Activated CD4-positive, alpha-beta memory T cell treated with anti-CD3 and anti-CD28 coated beads for 36 hours (primary cell): ENCODE results near the gene RNPEPL1. TPM values are rescaled to one million over a fixed set of nuclear protein-coding genes. Genes with fewer than 3 reads are reported as not detected.

ENCODE experiments used
- CTCF ChIA-PET: fragments of 350-600 bp; sonication (Branson Sonifier 250); formaldehyde crosslinking; loops from one replicate; lab custom pipeline; 2021; ENCODE audit warnings: antibody characterized with exemption, inconsistent platforms; lab: Charles Lee
- POLR2A ChIA-PET: fragments of 350-600 bp; sonication (Branson Sonifier 250); formaldehyde crosslinking; loops from one replicate; lab custom pipeline; 2021; ENCODE audit warnings: antibody characterized with exemption; lab: Charles Lee
- DNase-seq: peaks from one replicate; pipeline ENCODE4 v3.0.0-alpha.2; 2020
- H3K27ac Mint-ChIP-seq: one replicate; pipeline ENCODE4 v1.8.0; 2021; ENCODE audit warnings: mixed read lengths
- H3K27me3 Mint-ChIP-seq: one replicate; pipeline ENCODE4 v1.8.0; 2021; ENCODE audit warnings: mixed read lengths
- H3K36me3 Mint-ChIP-seq: one replicate; pipeline ENCODE4 v1.8.0; 2021; ENCODE audit warnings: mixed read lengths
- H3K4me1 Mint-ChIP-seq: one replicate; pipeline ENCODE4 v1.8.0; 2021; ENCODE audit warnings: low read depth, mixed read lengths
- H3K4me3 Mint-ChIP-seq: one replicate; pipeline ENCODE4 v1.8.0; 2021; ENCODE audit warnings: mild to moderate bottlenecking, mixed read lengths
- H3K9me3 Mint-ChIP-seq: one replicate; pipeline ENCODE4 v1.8.0; 2021; ENCODE audit warnings: mixed read lengths
- intact Hi-C: fragments of 100-400 bp; cut with micrococcal nuclease; formaldehyde crosslinking; loops from one replicate; pipeline ENCODE4 v1.15.1; 2023
- total RNA-seq, 2 experiments: library from RNA; stranded (reverse); gene quantifications; one replicate each; pipeline ENCODE4 v1.2.3, GENCODE V29; 2021

RNPEPL1 gene
- total RNA-seq, 2 experiments from 2014 or later: 55.2 to 56.0 TPM

DNA sequence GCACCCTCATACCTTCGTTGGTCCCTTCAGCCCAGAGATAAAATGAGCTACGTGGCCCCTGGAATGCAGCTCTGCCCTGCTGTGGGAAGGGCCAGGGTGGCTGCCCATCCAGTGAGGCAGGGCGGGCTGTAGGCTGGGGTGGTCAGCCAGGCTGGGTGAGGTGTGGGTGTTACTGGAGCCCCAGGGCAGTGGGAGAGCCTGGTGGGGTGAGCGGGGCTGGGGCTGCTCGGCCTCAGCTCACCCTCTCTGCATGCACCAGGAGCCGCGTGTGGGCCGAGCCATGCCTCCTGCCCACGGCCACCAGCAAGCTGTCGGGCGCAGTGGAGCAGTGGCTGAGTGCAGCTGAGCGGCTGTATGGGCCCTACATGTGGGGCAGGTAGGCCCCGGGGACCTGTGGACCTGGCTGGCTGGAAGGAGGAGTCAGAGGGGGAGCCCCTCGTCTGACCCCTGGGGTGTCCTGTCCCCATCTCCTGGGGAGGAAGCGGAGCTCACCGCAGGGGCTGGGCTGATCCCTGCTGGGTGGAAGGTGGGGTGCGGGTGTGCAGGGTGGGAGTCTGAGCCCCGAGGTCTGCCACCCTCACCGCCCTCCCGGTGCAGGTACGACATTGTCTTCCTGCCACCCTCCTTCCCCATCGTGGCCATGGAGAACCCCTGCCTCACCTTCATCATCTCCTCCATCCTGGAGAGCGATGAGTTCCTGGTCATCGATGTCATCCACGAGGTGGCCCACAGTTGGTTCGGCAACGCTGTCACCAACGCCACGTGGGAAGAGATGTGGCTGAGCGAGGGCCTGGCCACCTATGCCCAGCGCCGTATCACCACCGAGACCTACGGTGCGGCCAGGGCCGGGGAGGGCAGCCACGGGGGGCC lies 5.5 kb downstream of the RNPEPL1 start:
- Mint-ChIP-seq H3K36me3 (peaks cover 2% of the 10 kb centered on the region), H3K9me3 (no peaks in the 10 kb centered on the region), H3K27me3 (no peaks in the 10 kb centered on the region), H3K4me1 (peaks cover 29% of the 10 kb centered on the region), H3K4me3 (no peak overlapping the region), H3K27ac (no peak overlapping the region)
- POLR2A ChIA-PET: interaction anchor here (0.8 to 1.2 kb wide), 2 partner anchors 11 to 13 kb away, joined by 3 read pairs; no protein-coding TSS in a partner anchor
- no peak for DNase-seq
- intact Hi-C loops: no loop called here
- CTCF ChIA-PET: no interaction called here

DNA sequence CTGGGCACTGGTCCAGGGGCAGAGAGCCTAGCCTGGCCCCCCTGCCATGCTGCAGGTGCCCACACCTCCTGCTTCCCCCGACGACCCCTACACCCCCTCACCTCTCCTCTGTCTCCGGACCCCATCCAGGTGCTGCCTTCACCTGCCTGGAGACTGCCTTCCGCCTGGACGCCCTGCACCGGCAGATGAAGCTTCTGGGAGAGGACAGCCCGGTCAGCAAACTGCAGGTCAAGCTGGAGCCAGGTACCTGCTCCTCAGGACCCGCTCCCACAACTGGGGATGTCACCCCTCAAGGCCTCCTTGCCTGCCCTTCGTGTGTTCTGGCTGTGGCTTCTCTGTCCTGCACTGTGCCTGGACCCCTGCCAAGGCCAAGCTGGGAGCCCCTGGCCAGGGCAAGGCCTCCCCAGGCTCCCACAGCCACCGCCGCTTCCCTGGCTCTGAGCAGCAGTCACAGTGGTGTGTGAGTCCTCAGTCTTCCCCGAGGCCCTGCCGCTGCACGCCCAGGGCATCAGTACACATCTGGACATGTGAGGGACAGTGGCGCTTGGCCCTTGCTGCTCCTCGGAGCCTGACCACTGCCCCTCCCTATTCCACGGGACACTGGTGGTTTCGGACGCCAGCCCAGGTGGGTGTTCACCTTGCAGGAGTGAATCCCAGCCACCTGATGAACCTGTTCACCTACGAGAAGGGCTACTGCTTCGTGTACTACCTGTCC lies 6.3 kb downstream of the RNPEPL1 start:
- CTCF ChIA-PET: no interaction called here
- no peak for DNase-seq
- Mint-ChIP-seq H3K4me3 (no peak overlapping the region), H3K36me3 (peaks cover 2% of the 10 kb centered on the region), H3K9me3 (no peaks in the 10 kb centered on the region), H3K27ac (no peak overlapping the region), H3K4me1 (peaks cover 34% of the 10 kb centered on the region), H3K27me3 (no peaks in the 10 kb centered on the region)
- POLR2A ChIA-PET: no interaction called here
- intact Hi-C loops: no loop called here

DNA sequence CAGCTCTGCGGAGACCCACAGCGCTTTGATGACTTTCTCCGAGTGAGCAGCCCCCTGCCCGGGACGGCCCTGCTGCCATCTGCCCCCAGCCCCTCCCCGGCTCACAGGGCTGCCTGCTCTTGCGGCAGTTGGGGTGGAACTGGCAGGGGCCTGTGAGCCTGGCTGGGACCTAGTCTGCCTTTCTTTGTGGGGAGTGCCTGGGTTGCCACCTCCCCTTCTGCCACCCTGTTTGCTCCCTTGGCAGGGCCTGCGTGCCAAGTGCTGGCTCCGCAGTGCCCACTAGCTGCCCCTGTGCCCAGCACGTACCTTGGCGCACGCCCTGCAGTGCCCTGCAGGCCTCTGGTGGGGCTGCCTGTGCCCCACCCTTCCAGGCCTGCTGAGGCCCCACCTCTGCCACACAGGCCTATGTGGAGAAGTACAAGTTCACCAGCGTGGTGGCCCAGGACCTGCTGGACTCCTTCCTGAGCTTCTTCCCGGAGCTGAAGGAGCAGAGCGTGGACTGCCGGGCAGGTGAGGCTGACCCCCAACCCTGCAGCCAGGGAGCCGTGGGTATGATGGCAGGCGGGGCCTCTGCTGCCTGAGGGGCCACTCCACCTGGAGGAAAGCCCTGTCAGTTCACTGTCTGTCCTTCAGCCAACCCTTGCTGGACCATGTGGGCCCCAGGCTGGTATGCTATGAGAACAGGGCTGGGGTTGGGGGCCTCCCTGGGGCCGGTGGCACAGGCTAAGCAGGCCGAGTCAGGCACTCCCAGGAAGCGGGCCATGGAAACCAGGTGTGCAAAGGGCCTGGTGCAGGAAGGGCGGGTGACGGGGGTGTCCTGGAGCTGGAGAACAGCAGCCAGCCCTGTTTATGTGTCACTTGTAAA lies 7.0 kb downstream of the RNPEPL1 start:
- Mint-ChIP-seq H3K9me3 (no peaks in the 10 kb centered on the region), H3K27me3 (no peaks in the 10 kb centered on the region), H3K36me3 (peaks cover 10% of the 10 kb centered on the region), H3K27ac (no peak overlapping the region), H3K4me1 (peaks cover 35% of the 10 kb centered on the region), H3K4me3 (no peak overlapping the region)
- intact Hi-C loops: no loop called here
- ChIA-PET CTCF (no interaction called here), POLR2A (no interaction called here)
- DNase-seq: no peak

DNA sequence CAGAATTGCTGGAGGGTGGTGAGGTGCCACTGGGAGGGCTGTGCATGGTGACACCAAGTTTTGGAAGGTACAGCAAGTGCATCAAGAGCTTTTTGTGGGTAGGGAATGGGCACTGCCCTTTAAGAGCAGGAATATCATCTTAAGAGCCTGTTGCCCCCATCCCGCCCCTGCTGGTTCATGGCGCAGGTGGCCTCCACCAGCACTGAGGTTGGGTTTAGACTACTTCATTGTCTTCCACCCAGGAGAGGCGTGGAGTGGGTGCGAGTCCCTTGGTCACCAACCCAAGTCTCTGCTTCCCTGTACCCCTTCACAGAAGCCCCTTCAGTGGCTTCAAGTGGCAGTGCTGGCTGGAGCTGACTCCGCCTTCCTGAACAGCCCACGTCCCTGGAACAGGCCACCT lies 7.8 kb downstream of the RNPEPL1 start:
- intact Hi-C loops: no loop called here
- H3K36me3 Mint-ChIP-seq: peaks cover 11% of the 10 kb centered on the region
- ChIA-PET CTCF (interaction anchor here (0.6 to 1.1 kb wide), 2 partner anchors 23 to 62 kb away, joined by 3 read pairs; no protein-coding TSS in a partner anchor), POLR2A (no interaction called here)
- no peak overlapping the region for H3K4me3 Mint-ChIP-seq
- no peaks in the 10 kb centered on the region for H3K9me3 Mint-ChIP-seq
- H3K27me3 Mint-ChIP-seq: no peaks in the 10 kb centered on the region
- DNase-seq: no peak
- H3K27ac Mint-ChIP-seq: no peak overlapping the region
- H3K4me1 Mint-ChIP-seq: peaks cover 31% of the 10 kb centered on the region

DNA sequence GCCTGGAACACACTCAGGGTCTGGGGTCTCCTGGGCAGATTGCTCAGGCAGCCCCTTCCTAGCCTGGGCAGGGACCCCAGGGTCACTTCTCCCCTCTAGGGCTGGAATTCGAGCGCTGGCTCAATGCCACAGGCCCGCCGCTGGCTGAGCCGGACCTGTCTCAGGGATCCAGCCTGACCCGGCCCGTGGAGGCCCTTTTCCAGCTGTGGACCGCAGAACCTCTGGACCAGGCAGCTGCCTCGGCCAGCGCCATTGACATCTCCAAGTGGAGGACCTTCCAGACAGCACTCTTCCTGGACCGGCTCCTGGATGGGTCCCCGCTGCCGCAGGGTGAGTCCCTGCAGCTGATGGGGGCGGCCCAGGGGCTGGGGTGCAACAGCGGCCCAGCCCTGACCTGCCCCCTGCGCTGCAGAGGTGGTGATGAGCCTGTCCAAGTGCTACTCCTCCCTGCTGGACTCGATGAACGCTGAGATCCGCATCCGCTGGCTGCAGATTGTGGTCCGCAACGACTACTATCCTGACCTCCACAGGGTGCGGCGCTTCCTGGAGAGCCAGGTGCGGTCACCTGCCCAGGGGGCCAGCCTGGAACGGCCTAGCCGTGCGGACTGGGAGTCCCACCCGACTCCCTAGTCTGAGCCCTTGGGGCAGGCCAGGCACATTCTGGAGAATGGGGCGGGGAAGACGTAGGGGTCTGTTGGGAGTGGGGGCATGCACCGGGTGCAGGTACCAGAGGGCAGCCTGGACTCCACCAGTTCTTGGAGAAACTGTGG lies 8.3 kb downstream of the RNPEPL1 start:
- intact Hi-C loops: no loop called here

DNA sequence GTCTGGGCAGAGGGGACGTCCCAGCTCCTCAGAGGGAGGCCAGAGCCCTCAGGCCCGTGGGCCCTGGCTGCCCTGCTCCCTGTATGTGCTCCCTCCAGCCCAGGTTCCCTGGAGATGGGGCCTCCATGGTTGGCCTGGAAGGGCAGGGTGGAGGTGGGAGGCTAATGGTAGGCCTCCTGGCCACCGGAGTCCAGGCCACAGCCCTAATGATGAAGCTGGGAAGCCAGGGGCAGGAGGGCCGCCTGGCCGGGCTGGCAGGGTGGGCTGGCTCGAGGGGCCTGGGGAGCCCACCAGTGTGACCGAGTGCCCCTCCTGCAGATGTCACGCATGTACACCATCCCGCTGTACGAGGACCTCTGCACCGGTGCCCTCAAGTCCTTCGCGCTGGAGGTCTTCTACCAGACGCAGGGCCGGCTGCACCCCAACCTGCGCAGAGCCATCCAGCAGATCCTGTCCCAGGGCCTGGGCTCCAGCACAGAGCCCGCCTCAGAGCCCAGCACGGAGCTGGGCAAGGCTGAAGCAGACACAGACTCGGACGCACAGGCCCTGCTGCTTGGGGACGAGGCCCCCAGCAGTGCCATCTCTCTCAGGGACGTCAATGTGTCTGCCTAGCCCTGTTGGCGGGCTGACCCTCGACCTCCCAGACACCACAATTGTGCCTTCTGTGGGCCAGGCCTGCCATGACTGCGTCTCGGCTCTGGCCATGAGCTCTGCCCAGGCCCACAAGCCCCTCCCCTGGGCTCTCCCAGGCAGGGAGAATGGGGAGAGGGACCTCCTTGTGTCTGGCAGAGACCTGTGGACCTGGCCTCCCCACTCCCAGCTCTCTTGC lies 9.2 kb downstream of the RNPEPL1 start:
- ChIA-PET CTCF (interaction anchor here (3.4 kb wide), 1 partner anchor 11 kb away, joined by 58 read pairs; no protein-coding TSS in a partner anchor), POLR2A (interaction anchor here (1.3 kb wide), 1 partner anchor 9 kb away, joined by 5 read pairs; the partner anchor contains the start of gene CAPN10)
- DNase-seq: no peak
- intact Hi-C loops: no loop called here
- Mint-ChIP-seq H3K4me1 (peaks cover 24% of the 10 kb centered on the region), H3K4me3 (no peak overlapping the region), H3K9me3 (no peaks in the 10 kb centered on the region), H3K36me3 (peaks cover 13% of the 10 kb centered on the region), H3K27ac (no peak overlapping the region), H3K27me3 (no peaks in the 10 kb centered on the region)

More for the DNA sequence above, 8.3 kb downstream of the RNPEPL1 start:
- Mint-ChIP-seq H3K4me3 (no peak overlapping the region), H3K4me1 (peaks cover 27% of the 10 kb centered on the region), H3K9me3 (no peaks in the 10 kb centered on the region), H3K27ac (no peak overlapping the region), H3K36me3 (peaks cover 13% of the 10 kb centered on the region), H3K27me3 (no peaks in the 10 kb centered on the region)
- no peak for DNase-seq
- ChIA-PET POLR2A (interaction anchor here (1.3 kb wide), 1 partner anchor 10 kb away, joined by 5 read pairs; the partner anchor contains the start of gene CAPN10), CTCF (interaction anchor here (0.6 to 1.1 kb wide), 2 partner anchors 23 to 63 kb away, joined by 3 read pairs; no protein-coding TSS in a partner anchor)

DNA sequence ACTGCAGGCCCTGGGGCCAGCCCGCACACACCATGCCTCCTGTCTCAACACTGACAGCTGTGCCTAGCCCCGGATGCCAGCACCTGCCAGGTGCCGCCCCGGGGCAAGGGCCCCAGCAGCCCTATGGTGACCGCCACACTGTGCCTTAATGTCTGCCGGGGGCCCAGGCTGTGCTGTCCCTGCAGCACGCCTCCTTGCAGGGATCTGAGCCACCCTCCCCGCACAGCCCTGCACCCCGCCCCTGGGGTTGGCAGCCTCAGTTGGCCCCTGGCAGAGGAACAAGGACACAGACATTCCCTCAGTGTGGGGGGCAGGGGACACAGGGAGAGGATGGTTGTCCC lies 9.8 kb downstream of the RNPEPL1 start:
- Mint-ChIP-seq H3K27ac (no peak overlapping the region), H3K27me3 (no peaks in the 10 kb centered on the region), H3K36me3 (peaks cover 13% of the 10 kb centered on the region), H3K4me3 (no peak overlapping the region), H3K9me3 (no peaks in the 10 kb centered on the region), H3K4me1 (peaks cover 29% of the 10 kb centered on the region)
- DNase-seq: no peak
- intact Hi-C loops: no loop called here
- POLR2A ChIA-PET: interaction anchor here (1.3 kb wide), 1 partner anchor 8 kb away, joined by 5 read pairs; the partner anchor contains the start of gene CAPN10
- CTCF ChIA-PET: interaction anchor here (3.4 kb wide), 1 partner anchor 12 kb away, joined by 58 read pairs; no protein-coding TSS in a partner anchor

DNA sequence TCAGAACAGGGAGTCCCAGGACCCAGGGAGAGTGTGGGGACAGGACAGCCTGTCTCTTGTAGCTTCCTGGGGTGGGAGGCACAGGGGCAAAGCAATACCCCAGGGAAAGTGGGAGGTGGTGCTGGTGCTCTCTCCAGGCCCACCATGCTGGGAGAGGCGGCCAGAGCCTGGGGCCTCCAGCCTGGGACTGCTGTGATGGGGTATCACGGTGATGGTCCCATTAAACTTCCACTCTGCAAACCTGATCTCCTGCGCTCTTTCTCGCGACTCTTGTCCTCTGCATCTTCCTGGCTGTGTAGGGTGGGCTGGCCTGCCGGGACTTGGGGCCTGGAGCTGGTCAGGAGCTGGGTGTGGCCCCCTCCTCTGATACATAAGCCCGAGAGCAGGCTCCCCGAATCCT lies 10.2 kb downstream of the RNPEPL1 start:
- intact Hi-C loops: no loop called here
- no peaks in the 10 kb centered on the region for H3K27me3 Mint-ChIP-seq
- no peak for DNase-seq
- ChIA-PET CTCF (interaction anchor here (3.4 kb wide), 1 partner anchor 12 kb away, joined by 58 read pairs; no protein-coding TSS in a partner anchor), POLR2A (interaction anchor here (1.3 kb wide), 1 partner anchor 8 kb away, joined by 5 read pairs; the partner anchor contains the start of gene CAPN10)
- H3K27ac Mint-ChIP-seq: peak overlapping the region; percentile 90
- H3K36me3 Mint-ChIP-seq: peaks cover 13% of the 10 kb centered on the region
- H3K4me1 Mint-ChIP-seq: peaks cover 30% of the 10 kb centered on the region
- H3K9me3 Mint-ChIP-seq: no peaks in the 10 kb centered on the region
- H3K4me3 Mint-ChIP-seq: no peak overlapping the region

DNA sequence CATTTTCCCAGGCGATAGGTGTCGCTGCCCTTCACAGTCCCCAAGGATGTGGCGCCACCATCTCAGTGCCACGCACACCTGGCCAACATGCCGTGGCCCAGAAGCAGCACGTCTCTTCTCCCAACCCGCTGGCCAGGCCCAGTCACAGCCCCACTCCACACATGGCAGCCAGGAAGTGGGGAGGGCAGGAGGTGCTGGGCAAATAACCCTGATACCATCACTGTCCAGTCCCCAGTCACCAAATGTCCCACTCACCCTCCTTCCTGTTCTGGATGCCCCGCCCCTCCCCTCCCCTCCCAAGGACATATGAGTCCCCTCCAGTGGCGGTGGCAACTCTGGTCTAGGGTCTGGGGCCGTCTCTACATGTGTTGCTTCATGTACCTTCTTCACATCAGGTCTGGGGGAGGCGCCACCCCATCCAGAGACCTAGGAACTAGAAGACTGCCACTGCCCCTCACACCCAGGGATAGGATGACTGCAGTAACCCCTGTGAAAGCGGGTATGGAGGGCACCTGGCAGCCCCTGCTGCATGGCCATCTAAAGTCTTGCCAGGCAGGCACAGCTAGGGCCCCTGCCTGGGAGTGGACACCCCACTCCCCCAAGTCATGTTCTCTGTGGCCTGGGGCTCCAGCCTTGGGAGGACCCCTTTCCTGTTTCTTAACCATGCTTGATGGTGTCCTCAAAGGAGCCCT lies 10.9 kb downstream of the RNPEPL1 start:
- H3K27ac Mint-ChIP-seq: peak overlapping the region; percentile 90
- intact Hi-C loops: loop anchor here (1.0 kb wide), 3 partner anchors 10 to 18 kb away; no protein-coding TSS in a partner anchor
- H3K27me3 Mint-ChIP-seq: no peaks in the 10 kb centered on the region
- peaks cover 31% of the 10 kb centered on the region for H3K4me1 Mint-ChIP-seq
- H3K9me3 Mint-ChIP-seq: no peaks in the 10 kb centered on the region
- ChIA-PET CTCF (interaction anchor here (1.1 to 3.4 kb wide), 9 partner anchors 8 to 764 kb away, joined by 3 to 58 read pairs (median 13); partner anchors contain the start of genes ANKMY1 and DUSP28), POLR2A (interaction anchor here (1.3 to 1.6 kb wide), 5 partner anchors 11 to 27 kb away, joined by 4 to 26 read pairs (median 7); partner anchors contain the start of genes ANKMY1 and RNPEPL1)
- H3K36me3 Mint-ChIP-seq: peaks cover 13% of the 10 kb centered on the region
- peak; percentile 23 for DNase-seq
- no peak overlapping the region for H3K4me3 Mint-ChIP-seq
